Activated T-helper 1 cell treated with anti-CD3 and anti-CD28 coated beads, Interleukin-2, amount 50 U/mL, for 16 hours (primary cell): ENCODE results near the gene CRY1.
"Not testable (repeated sequence)": the region's sequence is repeated elsewhere in the genome, so short reads cannot be mapped to it uniquely, and the experiment has no call there.

Source experiments
- DNase-seq, 2 donors: peaks; one replicate each; pipeline ENCODE4 v3.0.0-alpha.2; 2020; ENCODE audit warnings: low read depth in 1 of 2, low spot score in 1 of 2

Gene CRY1

DNA sequence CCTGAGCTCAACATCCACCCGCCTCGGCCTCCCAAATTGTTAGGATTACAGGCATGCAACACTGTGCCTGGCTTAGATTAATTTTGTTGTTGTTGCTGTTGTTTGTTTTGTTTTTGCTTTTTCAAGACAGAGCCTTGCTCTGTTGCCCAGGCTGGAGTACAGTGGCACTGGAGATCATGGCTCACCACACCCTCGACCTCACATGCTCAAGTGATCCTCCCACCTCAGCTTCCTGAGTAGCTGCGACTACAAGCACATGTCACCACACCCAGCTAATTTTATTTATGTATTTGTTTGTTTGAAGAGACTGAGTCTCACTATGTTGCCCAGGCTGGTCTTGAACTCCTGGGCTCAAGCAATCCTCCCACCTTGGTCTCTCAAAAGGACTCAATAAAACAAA lies 26.7 kb downstream of the CRY1 start:
- no peak for DNase-seq

GRCh38 chr12:107064687-107065086 lies 28.7 kb downstream of the CRY1 start:
- DNase-seq = no peak

- DNase-seq = no peak
These were observed 29.1 kb downstream of the CRY1 start for GRCh38 chr12:107064243-107064642.

GRCh38 chr12:107058190-107058589 lies 35.2 kb downstream of the CRY1 start:
- no peak for DNase-seq

DNA sequence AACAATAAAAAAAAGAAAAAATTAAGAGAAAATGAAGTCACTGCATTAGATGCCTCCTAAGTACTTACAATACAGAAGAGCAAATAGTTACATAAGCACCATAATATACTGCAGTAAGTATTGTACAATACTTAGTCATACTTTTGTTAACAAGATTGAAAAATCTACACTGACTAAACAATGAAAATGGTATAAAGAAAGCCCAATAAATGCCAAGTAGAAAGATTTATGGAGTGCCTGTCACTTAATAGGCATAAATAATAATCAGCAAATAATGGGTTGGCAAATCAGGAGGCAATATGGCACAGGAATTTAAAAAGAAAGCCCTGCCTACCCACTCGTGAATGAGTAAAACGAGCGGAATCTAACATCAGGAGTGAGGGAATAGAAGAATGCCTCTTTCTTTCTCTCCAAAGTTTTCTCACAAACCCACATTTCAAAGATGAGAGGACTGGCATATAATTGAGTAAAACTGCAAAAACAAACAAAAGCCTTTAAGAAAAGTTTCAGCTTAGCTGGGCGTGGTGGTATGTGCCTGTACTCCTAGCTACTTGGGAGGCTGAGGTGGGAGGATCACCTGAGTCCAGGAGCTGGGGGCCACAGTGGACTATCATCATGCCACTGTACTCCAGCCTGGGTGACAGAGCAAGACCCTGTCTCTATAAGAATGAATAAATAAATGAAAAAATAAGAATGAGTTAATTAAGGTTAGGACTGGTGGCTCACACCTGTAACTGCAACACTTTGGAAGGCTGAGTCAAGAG lies 36.1 kb downstream of the CRY1 start:
- DNase-seq = no peak

DNA sequence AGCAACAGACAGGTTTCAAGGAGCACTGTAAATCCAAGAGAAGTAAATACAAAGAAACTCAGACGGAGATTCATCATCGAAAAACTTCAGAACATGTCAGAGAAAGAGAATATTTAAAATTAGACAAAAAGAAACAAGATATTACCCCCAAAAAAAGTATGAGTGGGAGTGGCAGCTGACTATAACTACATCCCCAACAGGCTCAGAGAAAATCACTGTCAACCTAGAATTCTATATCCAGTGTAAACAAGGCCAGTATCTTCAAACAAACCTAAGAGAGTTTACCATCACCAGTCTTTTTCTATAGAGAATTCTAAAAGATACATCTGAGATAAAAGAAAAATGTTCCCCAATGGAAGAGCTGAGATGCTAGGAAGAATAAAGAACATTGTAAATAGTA lies 39.6 kb downstream of the CRY1 start:
- no peak for DNase-seq

DNA sequence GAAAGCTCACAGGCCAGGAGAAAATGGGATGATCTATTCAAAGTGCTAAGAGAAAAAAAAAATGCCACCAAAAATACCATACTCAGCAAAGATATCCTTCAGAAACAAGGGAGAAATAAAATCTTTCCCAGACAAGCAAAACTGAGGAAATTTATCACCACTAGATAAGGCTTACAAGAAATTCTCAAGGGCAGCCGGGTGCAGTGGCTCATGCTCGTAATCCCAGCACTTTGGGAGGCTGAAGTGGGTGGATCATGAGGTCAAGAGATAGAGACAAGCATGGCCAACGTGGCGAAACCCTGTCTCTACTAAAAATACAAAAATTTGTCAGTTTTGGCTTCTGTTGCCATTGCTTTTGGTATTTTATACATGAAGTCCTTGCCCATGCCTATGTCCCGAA lies 48.2 kb downstream of the CRY1 start:
- no peak for DNase-seq

DNA sequence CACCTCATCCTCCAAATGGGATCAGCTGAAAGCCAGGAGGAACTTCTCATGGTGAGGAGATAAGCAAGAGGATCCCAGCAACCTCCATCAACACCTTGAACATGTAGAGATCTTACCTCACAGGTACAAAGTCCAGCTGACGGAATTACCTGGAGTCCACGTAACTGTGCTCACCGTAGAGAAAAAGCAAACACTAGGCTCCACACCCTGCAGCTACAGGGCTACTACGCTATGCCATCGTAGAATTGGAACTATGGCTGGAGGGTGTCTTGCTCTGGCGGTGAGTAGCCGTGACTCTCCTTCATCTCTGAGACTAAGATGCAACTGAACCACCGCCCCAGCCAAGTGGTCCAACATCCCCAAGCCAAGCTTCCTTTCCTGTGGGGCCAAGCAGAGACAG lies 50.5 kb downstream of the CRY1 start:
- no peak for DNase-seq

- no peak for DNase-seq
These were observed 57.6 kb downstream of the CRY1 start for GRCh38 chr12:107035733-107036132.

DNA sequence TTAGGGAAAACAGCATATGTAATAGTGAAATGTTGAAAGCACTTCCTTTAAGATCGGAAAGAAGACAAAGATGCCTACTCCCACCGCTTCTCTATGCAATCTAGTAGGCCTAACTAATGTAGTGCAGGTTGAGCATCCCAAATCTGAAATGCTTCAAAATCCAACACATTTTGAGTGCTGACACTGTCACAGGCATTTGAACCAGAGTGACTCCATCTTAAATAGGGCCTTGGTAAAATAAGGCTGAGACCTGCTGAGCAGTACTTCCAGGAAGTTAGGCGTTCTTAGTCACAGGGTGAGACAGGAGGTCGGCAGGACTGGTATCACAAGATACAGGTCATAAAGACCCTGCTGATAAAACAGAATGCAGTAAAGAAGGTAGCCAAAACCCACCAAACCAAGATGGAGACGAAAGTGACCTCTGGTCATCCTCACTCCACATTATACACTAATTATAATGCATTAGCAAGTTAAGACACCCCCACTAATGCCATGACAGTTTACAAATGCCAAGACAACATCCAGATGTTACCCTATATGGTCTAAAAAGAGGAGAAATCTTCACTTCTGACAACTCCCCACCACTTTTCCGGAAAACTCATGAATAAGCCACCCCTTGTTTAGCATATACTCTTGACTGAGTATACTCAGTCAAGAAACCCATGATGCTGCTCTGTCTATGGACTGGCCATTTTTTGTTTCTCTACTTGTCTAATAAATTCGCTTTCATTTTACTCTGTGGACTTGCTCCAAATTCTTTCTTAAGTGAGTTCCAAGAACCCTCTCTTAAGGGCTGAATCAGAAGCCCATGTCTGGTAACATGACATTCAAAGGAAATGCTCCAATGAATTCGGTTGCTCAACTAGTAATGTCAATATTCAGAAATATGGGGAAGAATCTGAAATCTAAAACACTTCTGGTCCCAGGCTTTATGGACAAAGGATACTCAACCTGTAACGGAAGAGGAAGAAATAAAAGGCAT lies 59.3 kb downstream of the CRY1 start:
- no peak for DNase-seq

DNA sequence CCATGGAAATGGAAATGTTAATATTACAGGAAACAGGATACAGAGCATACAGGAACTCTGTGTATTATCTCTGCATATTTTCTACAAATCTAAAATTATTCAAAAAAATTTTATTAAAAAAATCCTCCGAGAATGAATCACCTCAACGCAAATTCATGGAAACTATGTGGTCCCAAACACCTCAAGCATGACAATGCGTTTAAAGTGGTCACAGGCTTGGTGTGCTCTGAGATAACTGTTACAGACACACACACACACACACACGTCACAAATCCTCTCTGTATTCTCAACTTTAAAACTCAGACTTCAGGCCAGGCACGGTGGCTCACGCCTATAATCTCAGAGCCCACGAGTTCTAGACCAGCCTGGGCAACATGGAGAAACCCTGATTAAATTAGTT lies 61.1 kb downstream of the CRY1 start:
- DNase-seq = no peak

DNA sequence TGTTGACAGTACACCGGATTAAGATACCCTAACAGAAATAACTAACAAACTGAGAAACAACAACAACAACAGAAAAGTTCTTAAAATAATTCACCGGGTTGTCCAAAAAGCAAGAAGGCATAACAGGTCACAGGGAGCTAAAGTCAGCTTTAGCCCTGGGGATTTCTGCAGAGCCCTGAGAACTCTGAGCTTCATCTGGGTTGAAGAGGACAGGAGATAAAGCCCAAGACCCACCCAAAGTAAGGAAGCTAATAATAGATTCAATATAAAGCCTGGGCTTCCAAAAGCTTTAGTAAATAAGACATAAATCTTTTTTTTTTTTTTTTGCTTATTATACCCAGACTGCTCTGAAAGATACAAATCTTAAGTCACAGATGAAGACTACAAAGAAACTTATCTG lies 62.3 kb downstream of the CRY1 start:
- DNase-seq = no peak

DNA sequence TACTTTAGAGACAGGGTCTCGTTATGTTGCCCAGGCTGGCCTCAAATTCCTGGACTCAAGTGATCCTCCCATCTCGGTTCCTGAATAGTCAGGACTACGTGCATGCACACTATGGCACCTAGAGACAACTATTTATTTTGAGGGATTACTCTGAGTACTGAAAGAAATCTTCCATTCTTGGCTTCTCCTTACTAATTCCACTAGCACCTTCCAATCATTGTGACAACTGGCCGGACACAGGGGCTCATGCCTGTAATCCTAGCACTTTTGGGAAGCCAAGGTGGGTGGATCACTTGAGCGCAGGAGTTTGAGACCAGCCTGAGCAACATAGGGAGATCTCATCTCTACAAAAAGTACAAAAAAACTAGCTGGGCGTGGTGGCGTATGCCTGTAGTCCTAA lies 64.3 kb downstream of the CRY1 start:
- no peak for DNase-seq

DNA sequence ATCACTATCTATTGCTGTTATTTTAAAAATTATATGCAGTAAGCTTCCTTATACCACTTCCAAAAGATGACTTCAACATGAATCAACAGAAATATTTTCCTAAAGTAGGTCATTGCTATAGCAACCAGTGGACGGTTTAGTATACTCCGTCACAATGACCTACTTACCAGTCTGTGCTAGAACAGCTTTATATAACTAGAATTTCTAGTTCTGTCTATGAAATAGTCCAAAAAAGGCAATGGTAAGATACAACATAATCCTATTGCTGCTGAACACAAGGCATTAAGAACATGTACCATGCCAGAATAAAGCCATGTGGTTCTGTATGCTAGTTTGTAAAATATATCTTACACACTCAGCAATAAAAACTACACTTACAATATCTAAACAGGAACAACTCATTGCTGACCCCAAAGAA lies 65.7 kb downstream of the CRY1 start:
- DNase-seq = no peak

- DNase-seq = no peak
These were observed 66.3 kb downstream of the CRY1 start for GRCh38 chr12:107026806-107027635.

- DNase-seq = not testable (repeated sequence)
These were observed 67.0 kb downstream of the CRY1 start for GRCh38 chr12:107026356-107026755.

GRCh38 chr12:107025671-107026070 lies 67.7 kb downstream of the CRY1 start:
- no peak for DNase-seq

GRCh38 chr12:107019546-107019945 lies 73.8 kb downstream of the CRY1 start:
- no peak for DNase-seq

GRCh38 chr12:107017042-107017441 lies 76.3 kb downstream of the CRY1 start:
- no peak for DNase-seq

DNA sequence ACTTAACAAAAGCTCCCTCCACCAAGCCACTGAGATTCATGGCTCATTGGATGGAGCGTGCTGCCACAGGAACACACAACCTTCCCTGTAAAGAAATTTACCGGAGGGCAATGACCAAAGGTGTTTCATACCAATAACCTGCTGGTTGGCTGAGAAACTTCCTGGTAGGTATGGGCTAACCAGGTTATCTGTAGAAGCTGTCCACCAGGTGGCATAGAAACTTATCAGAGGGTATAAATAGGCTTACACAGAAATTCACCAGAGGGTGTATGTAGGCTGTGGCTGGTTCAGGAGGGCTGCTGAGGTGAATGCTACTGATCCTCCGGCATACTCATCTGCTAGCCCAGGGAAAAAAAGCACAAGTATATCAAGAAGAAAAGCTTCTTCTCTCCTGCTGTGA lies 79.3 kb downstream of the CRY1 start:
- DNase-seq = no peak

- DNase-seq = no peak
These were observed 80.5 kb downstream of the CRY1 start for GRCh38 chr12:107012736-107013425.
